GM21825 (cell line): Measurements from ENCODE around the gene RAB4A.
"Not testable (repeated sequence)": the region's sequence is repeated elsewhere in the genome, so short reads cannot be mapped to it uniquely, and the experiment has no call there.

Experiments used
- ATAC-seq: cut with Tn5 transposase; IDR thresholded peaks from one replicate; pipeline ENCODE4 v1.9.1; 2021; ENCODE audit warnings: mild to moderate bottlenecking, moderate library complexity; ENCODE audit not compliant: unreplicated experiment

RAB4A gene

DNA sequence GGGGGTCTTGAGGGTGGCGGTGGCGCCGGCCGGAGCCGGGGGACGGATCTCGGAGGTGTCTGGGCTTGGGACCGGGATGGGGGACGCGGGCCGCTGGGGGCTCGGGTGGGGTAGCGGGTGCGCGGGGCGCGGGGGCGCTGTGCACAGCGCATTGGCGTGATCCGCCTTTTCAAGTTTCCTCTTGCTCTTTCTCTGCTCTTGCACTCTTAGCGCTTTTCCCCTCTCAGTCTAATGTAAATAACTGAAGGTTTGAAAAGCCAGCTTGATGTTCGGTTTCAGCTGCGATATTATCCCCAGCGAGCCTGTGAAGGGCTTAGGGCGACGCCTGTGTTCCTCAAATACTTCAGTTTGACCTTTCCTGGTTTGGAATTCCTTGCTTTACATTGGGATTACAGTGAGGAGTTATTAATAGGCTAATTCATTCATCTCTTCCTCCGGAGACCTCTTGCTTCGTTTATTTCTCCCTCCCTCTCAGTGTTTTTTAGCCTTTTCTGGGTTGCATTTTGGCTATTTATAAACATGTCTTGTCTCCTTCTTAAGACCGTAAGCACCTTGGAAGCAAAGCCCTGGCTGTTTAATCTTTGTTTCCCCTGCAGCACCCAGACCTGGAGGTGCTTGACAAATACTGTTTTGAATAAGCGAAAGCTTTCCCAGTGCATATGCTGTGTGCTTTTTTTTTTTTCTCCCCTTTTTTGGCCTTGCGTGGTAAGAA is 693 bp downstream of the RAB4A start:
- peak; percentile 48 for ATAC-seq

DNA sequence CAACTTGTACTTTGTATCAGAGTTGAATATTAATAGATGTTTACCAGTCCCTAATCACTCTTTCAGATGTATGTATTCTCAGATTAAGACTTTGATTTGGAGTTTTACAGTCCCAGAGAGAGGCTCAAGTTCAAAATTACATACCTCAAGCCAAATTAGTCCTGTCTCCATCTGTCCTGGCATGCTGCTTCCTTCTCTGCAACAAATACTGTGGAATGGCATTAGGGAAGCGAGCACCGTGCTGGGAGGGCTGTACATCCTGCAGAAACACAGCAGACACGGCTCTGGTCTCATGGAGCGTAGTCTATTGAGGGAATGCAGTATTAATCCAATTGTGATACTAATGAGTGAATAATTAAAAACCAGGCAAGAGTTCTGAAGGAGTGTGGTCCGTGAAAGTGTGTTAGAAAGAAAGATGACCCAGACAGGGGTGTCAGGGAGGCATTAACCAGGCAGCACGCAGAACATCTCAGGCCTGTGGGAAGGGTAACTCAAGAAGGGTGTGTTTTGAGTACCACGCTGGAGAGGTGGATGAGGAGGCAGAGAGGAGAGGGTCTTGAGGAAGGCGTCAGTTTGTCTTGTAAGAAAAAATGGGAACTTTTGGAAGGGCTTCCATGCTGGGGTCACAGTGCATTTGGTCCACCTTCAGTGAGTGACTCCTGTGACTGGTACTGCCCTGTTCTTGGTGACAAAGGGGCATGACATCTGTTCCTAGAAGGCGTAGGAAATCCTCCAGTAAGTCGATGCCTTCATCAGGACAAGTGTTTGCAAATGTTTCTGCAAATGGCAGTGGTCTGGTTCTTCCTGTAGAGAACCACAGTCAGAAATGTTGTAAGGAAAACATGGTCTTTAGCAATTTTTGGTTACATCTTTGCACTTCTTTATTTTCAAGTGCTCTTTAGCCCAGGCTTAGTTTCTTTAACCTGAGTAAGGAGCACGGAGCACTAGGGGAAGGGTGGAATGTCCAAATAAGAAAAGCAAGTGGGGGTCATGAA is 1.6 kb downstream of the RAB4A start:
- ATAC-seq = no peak

DNA sequence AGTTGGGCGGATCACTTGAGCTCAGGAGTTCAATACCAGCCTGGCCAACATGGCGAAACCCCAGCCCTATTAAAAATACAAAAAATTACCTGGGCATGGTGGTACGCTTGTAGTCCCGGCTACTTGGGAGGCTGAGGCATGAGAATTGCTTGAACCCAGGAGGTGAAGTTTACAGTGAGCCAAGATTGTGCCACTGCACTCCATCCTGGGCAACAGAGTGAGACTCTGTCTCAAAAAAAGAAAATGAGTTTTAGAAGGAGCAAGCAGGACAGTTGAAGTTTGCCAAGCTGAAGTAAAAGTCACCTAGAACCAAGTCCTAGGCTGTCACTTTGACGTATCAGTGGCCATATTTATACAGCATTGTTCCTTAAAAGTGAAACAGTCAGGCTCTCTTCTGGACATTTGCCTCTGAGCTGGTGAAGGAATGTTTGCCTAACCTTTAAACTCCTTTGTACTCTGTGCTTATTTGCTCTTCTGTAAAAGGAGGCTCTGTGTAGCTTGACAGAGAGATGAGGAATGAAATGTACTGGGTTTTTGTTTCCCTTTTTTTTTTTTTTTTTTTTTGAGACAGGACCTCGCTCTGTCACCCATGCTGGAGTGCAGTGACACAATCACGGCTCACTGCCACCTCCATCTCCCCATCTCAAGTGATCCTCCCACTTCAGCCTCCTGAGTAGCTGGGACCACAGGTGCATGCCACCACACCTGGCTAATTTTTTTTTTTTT is 2.8 kb downstream of the RAB4A start:
- no peak for ATAC-seq

DNA sequence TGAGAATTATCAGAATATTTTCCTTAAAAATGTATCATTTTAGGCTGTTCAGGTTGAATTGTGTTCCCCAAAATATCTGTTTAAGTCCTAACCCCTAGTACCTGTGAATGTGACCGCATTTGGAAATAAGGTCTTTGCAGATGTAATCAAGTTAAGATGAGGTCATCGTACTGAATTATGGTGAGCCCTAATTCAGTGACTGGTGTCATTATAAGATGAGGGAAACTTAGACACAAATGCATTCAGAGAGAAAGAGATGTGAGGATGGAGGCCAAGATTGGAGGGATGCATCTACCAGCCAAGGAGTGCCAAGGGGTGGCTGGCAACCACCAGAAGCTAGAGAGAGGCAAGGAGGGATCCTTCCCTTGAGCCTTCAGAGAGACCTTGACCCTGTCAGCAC is 4.1 kb downstream of the RAB4A start:
- no peak for ATAC-seq

DNA sequence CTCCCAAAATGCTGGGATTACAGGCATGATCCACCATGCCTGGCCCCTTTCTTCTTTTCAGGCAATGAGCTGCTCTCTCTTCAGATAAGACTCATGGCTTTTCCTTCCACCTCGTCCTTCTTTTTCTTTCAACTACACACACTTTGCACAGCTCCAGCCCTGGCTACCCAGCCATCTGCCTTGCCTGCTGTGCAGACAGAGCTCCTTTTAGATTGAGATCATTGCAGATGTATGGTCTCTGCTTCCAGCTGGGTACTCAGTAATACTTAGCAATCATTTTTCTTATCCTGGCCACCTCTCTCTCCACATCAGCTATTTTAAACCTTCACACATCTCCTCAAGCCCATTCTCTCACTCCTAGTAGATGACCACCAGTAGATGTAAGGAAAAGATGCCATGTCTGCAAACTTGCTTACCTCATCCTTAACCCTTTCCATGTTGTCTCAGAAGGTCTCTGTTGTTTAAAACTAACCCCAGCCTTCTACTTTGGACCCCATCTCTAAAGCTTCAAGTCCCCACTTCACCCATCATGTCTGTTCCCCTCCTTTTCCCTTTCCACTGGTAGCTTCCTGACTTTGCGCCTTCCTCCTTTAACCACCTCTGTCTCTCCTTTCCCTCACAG is 7.3 kb downstream of the RAB4A start:
- ATAC-seq = no peak

DNA sequence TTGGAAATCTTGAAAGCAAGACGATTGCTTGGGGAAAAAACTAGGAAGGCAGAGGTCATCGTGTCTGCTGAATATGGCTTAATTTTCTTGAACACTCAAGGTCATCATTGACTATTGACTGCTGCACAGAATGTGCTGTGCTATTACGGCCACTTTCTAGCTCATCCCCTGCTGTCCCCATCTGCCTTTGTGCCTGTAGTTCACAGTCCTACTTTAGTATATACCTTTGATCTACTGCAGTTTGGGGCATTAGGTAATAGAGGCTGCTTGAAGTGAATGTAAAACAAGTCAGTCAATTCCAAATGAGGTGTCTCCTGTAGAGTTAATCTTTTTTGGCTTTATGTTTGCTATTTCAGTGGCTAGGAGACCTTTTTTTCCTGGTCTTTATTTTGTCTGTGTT is 8.3 kb downstream of the RAB4A start:
- ATAC-seq = no peak

DNA sequence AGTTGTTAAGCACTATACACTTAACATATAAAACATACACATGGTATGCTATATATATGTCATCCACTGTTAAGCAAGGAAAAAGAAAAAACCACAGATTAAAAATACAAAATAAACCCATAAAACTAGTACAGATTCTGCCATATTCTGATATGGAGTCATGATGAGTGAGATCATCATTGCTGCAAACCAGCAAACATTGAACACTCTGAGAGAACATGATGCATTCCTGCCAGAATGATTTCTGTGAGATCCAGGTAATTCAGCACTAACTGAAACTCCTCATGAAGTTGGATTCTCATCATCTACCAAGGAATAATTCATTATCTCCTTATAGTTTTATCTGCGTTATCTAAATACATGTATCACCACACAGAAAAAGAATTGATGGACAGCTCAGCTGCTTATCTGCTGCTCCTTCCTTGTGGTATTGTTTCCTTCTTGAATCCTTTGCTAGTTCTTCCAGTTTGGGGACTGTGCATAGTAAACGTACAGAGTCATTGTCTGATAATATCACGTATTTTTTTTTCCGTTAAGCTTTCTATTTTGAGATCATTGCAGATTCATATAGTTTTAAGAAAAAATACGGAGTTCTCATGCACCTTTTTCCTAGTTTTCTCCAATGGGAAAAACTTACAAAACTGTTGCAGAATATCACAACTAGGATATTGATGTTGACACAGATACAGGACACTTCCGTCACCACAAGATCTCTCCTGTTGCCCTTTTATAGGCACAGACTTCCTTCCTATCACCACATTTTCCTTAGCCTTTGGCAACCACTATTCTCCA is 9.3 kb downstream of the RAB4A start:
- ATAC-seq = no peak

DNA sequence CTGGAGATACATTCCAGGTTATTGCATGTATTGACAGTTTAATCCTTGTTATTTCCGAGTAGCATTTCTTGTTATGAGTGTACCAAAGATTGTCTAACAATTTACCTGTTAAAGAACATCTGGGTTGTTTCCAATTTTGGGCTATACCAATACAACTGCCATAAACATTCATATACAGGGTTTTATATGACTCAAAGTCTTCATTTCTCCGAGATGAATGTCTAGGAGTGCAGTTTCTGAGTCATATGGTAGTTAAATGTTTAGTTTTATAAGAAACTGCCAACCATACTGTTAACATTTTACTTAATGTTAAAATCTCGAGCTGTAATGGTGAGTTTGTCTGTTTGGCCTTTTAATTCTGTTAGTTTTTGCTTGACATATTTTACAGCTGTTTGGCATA is 10.0 kb downstream of the RAB4A start:
- no peak for ATAC-seq

DNA sequence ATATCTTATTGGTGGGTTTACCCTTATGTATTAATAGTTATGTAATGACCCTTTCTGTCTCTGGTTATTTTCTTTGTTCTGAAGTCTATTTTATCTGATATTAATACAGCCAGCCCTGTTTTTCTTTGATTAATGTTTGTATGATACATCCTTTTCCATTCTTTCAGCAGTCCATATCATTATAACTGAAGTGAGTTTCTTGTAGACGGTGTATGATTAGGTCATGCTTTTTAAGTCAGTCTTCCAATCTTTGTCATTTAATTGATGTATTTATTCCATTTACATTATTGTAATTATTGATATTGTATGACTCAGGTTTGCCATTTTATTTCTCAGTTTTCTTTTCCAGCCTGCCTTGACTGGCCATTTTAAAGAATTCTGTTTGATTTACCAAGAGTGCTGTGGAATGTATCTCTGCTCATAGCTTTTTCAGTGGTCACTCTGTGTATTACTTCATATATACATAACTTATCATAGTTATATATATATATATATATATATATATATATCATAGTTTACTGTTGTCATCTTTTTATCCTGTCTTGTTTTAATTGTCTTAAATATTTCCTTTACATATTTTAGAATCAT is 10.5 kb downstream of the RAB4A start:
- ATAC-seq = no peak

DNA sequence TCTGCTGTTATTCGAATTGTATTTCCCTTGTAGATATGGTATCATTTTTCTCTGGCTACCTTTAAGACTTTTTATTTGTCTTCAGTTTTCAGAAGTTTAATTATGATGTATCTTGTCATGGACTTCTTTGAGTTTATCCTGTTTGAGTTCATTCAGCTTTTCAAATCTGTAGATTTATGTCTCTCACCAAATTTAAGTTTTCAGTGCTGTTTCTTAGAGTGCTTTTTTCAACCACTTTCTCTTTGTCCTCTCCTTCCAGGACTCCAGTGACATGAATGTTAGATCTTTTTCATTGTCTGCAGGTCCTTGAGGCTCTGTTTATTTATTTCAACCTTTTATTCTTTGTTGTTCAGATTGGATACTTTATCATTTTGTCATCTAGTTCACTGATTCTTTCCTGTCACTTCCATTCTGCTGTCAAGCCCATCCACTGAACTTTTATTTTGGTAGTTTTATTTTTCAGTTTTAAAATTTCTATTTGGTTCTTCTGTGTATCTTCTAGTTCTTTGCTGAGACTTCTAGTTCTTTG is 11.4 kb downstream of the RAB4A start:
- no peak for ATAC-seq

DNA sequence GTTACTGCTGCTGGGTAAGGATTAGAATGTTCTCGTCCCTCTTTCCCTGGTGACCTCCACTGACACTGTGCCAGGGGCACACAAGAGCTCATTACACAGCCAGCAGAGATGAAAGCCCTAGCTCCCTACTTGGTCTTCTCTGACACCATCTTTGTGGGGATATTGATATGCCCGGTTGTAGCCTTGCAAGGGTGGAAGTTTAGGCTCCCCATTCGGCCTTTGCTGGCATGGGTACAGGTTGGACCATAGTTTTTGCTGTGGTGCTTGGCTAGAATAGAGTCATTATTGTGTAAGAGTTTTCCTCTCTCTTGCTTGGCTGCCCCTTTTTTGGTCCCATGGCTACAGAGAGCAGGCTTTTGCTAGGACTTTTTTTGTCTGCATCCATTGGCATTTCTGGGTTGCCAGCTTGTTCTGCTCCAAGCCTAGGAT is 12.3 kb downstream of the RAB4A start:
- ATAC-seq = no peak

DNA sequence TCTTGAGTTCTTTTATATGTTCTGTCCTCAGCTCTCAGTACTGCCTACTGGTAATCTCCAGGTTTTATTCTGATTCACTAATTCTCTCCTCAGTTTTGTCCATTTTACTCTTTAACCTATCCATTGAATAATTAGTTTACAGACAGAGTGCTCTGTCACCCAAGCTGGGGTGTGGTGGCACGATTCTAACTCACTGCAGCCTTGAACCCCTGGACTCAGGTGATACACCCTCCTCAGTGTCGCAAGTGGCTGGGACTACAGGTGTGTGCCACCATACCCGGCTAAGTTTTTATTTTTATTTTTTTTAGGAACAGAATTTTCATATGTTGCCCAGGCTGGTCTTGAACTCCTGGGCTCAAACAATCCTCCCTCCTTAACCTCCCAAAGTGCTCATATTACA is 14.0 kb downstream of the RAB4A start:
- no peak for ATAC-seq

DNA sequence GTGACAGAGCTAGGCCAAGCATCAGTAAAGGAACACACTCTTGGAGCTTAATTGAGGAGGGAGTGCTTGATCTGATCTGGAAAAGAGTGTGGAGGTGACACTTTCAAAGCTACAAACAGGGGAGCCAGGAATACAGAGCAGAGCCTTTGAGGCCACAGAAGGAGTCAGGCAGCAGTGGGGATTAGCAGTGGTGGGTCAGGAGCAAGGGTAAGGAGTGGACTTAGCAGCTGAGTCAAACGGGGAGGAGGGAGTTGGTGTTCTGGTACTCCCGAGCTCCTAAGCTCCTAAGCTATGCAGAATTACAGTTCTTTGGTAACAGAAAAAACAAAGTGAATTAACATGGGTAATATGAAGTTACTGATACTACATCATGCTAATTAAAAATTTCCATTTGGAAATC is 14.5 kb downstream of the RAB4A start:
- no peak for ATAC-seq

DNA sequence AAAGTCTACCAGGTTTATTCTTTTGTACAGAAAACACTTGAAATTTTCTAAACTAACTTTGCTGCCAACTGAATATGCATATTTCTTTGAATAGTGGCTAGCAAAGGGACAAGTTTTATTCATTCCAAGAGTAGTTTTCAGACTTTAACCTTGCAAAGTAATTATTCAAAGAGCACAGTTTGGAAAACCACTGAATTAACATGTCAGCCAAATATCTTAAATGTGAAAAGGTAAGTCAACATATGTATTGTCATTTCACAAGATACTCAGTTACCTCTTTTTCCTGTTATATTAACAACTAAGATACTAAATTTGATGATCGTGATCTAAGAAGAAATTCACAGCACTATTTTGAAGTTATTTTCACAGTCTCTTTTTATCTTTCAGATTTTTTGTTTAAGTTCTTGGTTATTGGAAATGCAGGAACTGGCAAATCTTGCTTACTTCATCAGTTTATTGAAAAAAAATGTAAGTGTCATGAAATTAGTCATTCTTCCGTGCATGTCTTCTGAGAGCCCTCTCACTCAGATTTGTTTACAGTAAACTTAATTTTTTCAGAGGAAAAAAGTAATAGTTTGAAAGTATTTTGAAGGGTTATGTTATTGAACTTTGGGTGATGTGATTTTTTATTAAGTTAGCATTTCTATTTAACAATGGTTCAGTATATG is 15.3 kb downstream of the RAB4A start:
- no peak for ATAC-seq

DNA sequence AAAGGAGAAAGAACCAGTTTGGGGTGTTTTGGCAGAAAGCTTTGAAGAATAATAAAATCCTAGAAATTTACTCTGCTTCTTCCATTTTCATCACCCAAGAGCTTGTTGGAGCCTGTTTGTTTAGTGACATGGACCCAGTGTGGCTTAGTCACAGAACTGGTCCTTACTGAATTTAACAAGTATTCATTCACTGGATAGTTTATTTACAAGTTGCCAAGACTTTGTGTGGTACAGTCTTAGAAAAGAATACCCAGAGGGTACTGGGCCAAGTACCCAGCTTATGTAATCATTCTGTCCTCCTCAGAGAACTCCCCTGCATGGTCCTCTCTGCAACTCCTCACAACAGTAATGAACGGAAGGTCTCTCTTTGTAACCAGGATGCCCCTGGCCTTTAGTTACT is 16.4 kb downstream of the RAB4A start:
- ATAC-seq = no peak

DNA sequence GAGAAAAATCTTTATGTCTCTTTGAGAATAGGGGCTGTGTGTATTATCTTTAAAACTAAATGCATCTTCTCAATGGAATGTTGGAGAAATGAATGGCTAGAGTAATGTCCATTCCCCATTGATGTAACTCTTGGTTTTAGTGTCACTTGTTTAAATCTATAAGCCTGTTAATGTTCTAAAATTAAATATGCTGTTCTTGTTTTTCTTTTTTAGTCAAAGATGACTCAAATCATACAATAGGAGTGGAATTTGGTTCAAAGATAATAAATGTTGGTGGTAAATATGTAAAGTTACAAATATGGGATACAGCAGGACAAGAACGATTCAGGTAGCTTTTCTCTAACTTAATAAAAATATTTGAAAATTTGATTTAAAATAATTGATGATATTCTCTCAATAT is 17.6 kb downstream of the RAB4A start:
- ATAC-seq = no peak

DNA sequence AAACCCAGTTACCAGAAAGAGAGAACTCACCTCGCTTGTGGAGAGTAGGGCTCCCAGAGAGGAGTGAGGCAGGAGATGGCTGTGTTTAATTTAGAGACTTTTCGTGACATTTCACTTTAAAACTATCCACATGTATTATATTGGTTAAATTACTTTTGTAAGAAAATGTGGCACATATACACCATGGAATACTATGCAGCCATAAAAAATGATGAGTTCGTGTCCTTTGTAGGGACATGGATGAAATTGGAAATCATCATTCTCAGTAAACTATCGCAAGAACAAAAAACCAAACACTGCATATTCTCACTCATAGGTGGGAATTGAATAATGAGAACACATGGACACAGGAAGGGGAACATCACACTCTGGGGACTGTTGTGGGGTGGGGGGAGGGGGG is 20.8 kb downstream of the RAB4A start:
- ATAC-seq = not testable (repeated sequence)

DNA sequence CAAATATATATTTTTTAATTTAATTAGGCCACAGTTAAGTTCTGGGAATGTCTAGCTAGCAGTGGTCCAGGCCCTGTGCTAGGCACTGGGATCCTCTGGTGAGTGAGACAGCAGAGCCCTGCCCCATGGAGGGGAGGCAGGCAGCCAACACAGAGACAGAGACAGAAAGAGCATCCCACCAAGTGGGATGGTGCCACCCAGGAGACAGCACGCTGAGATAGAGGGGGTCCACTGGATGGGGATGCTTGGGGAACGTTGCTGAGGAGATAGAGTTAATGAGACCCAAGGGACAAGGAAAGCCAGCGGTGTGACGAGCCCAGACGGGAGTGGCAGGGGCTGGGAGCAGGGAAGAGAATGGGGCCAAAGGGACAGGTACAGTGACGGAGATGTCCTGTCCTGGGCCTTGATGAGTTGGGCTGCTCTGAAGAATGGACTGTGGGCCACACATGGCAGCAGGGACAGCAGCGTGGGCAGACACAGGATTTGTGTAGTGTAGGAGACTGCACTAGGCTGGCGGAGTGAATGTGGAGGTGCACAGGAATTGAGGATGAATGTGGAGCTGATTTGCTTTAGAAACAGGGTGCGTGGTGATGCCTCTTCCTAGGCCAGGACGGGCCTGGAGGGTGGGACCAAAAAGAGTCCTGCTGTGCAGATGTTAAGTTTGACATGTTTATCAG is 22.8 kb downstream of the RAB4A start:
- no peak for ATAC-seq
